Spleen (tissue), 11 donors: ENCODE data around the gene MRPL37. TPM values are rescaled to one million over a fixed set of nuclear protein-coding genes. Genes with fewer than 3 reads are reported as not detected.
A peak's percentile ranks its signal among the peaks of the same experiment; 100 is the strongest.
"Not testable (repeated sequence)": the region's sequence is repeated elsewhere in the genome, so short reads cannot be mapped to it uniquely, and the experiment has no call there.

Experiments
- DNase-seq: peaks from one replicate; pipeline ENCODE4 v3.0.0-alpha.2; 2020
- H3K27ac ChIP-seq, 8 donors: fragments of 200-600 bp; sonication (generic) in 7 of 8; 1 replicate in 4 of 8; 2 replicates in 4 of 8; pipeline versions ENCODE4 v1.5.0 to v1.8.0; 2016 to 2021; ENCODE audit warnings: inconsistent platforms in 4 of 8, mild to moderate bottlenecking in 4 of 8, moderate library complexity in 1 of 8
- H3K27me3 ChIP-seq, 7 donors: fragments of 200-600 bp; sonication (generic) in 6 of 7; replicated peaks in 1 of 7; 1 replicate in 4 of 7; 2 replicates in 3 of 7; pipeline versions ENCODE4 v1.5.0 to v1.8.0; 2016 to 2021; ENCODE audit warnings: inconsistent platforms in 3 of 7, mild to moderate bottlenecking in 1 of 7
- H3K36me3 ChIP-seq, 6 donors: fragments of 200-600 bp; sonication (generic) in 5 of 6; 1 replicate in 4 of 6; 2 replicates in 2 of 6; pipeline versions ENCODE4 v1.5.0 to v1.8.0; 2016 to 2021; ENCODE audit warnings: inconsistent platforms in 2 of 6
- H3K4me1 ChIP-seq, 6 donors: fragments of 200-600 bp; sonication (generic) in 5 of 6; 1 replicate in 3 of 6; 2 replicates in 3 of 6; pipeline versions ENCODE4 v1.5.0 to v1.8.0; 2016 to 2021; ENCODE audit warnings: inconsistent platforms in 3 of 6
- H3K4me3 ChIP-seq, 8 donors: fragments of 200-600 bp; sonication (generic) in 7 of 8; 1 replicate in 4 of 8; 2 replicates in 4 of 8; pipeline versions ENCODE4 v1.5.0 to v1.8.0; 2016 to 2021; ENCODE audit warnings: inconsistent platforms in 4 of 8, mild to moderate bottlenecking in 4 of 8, moderate library complexity in 2 of 8
- H3K9me3 ChIP-seq, 8 donors: fragments of 200-600 bp; sonication (generic) in 7 of 8; 1 replicate in 4 of 8; 2 replicates in 4 of 8; pipeline versions ENCODE4 v1.5.0 to v1.8.0; 2016 to 2021; ENCODE audit warnings: inconsistent platforms in 4 of 8
- POLR2A ChIP-seq, 3 donors: fragments of 450-650 bp; IDR thresholded peaks; one replicate each; pipeline ENCODE4 v1.5.1; 2017; ENCODE audit warnings: antibody characterized with exemption in 3 of 3, mild to moderate bottlenecking in 1 of 3
- POLR2AphosphoS5 ChIP-seq, 3 donors: sonication (generic); formaldehyde crosslinking; IDR thresholded peaks; one replicate each; pipeline ENCODE4 v1.5.1; 2017; ENCODE audit warnings: antibody characterized with exemption in 3 of 3
- WGBS, 5 donors: extraction: QIAGEN DNeasy Blood & Tissue Kit in 3 of 5; methylation state at CpG; one replicate each; pipeline versions ENCODE4 v1.1.5 to v1.1.7; 2013 to 2018; 5-methylcytosine and 5-hydroxymethylcytosine counted together
- intact Hi-C: fragments of 100-400 bp; cut with DNase I; formaldehyde crosslinking; loops from one replicate; pipeline ENCODE4 v1.15.0; 2023; ENCODE audit warnings: low total_unique reads
- polyA plus RNA-seq, 3 donors: library from polyadenylated mRNA; stranded (reverse); fragments of 200-250 nt; gene quantifications; one replicate each; pipeline ENCODE4 v1.2.1, GENCODE V29; 2013
- total RNA-seq, 7 donors: library from RNA; depleted of rRNA in 3 of 7; stranded (reverse); fragments of >200 nt in 3 of 7; fragmentation: NEBNext Ultra II Directional in 4 of 7; extraction: Animal tissue kit (Norgen Biotek cat#: 25700) in 4 of 7; gene quantifications; one replicate each; pipeline versions ENCODE4 v1.1.0 to v1.2.1, GENCODE V29; 2016 to 2021
- TF ChIP-seq, protein P1 (sequence below), 11 experiments: fragments of 200-600 bp in 7 of 11; fragments of 450-650 bp in 4 of 11; sonication (generic) in 4 of 11; IDR thresholded peaks in 8 of 11; conservative IDR thresholded peaks in 3 of 11; 1 replicate in 7 of 11; 2 replicates in 4 of 11; pipeline versions ENCODE4 v1.4.0 to v1.8.0; 2016 to 2021; ENCODE audit warnings: antibody characterized with exemption in 11 of 11, inconsistent platforms in 4 of 11, mild to moderate bottlenecking in 1 of 11
- donor health status: healthy with polysubstance abuse.
- donor health status: DM: no; HTN: no; CAD: no; lungs with moderate emphysema.
- donor health status: DM: no; HTN: no; CAD: no.
- donor health status: Bipolar disorder and iron deficiency.
- donor health status: healthy.
- donor health status: DM: no; HTN: no; CAD: no.
- donor health status: DM: yes; HTN: yes; CAD: no.

Gene MRPL37
- total and polyA plus RNA-seq, 10 donors, result 20.4 to 55.9 (median 43.3) TPM

DNA sequence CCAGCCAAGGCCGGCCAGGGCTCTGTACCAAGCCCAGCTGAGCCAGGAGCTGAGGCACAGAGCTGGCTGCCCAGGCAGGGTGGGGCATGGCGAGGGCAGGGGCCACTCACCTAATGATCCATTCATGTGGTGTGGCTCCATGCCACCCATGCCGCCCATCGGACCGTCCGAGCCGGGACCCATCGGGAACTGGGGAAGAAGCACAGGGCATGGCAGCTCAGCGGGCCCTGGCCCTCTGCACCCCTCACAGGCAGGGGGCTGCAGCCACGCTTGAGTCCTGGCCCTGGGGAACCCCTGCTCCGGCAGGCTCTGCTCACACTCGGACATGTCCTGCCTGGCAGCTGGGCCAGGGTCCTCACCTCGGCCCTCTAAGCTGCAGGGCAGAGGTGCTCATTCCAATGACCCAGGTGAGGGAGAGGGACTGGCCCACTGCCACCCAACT is 28.7 kb downstream of the MRPL37 start:
- DNase-seq, result peak; percentile 64
- Histone ChIP-seq H3K4me3 (no peak overlapping the region), H3K9me3 (no peaks in the 10 kb centered on the region), H3K36me3 (peaks cover 0 to 61% (median 7%) of the 10 kb centered on the region in 6 donors), H3K4me1 (peaks cover 0 to 19% (median 7%) of the 10 kb centered on the region in 6 donors), H3K27me3 (no peaks in the 10 kb centered on the region), H3K27ac (no peak overlapping the region)
- intact Hi-C loops, result no loop called here
- 90 to 97% (median 95%) methylated on average over 10 to 13 of the region's 13 CpGs for WGBS, 5 donors
- TF ChIP-seq POLR2A (IDR thresholded peaks at IDR 0.05) (no peak), POLR2AphosphoS5 (IDR thresholded peaks at IDR 0.05) (peak in 1 of 3 donors; percentile 25)
- TF ChIP-seq, protein P1, sequence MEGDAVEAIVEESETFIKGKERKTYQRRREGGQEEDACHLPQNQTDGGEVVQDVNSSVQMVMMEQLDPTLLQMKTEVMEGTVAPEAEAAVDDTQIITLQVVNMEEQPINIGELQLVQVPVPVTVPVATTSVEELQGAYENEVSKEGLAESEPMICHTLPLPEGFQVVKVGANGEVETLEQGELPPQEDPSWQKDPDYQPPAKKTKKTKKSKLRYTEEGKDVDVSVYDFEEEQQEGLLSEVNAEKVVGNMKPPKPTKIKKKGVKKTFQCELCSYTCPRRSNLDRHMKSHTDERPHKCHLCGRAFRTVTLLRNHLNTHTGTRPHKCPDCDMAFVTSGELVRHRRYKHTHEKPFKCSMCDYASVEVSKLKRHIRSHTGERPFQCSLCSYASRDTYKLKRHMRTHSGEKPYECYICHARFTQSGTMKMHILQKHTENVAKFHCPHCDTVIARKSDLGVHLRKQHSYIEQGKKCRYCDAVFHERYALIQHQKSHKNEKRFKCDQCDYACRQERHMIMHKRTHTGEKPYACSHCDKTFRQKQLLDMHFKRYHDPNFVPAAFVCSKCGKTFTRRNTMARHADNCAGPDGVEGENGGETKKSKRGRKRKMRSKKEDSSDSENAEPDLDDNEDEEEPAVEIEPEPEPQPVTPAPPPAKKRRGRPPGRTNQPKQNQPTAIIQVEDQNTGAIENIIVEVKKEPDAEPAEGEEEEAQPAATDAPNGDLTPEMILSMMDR (IDR thresholded peaks at IDR 0.05 in 8 of 11, conservative IDR thresholded peaks at IDR 0.05 in 3 of 11), result no peak

DNA sequence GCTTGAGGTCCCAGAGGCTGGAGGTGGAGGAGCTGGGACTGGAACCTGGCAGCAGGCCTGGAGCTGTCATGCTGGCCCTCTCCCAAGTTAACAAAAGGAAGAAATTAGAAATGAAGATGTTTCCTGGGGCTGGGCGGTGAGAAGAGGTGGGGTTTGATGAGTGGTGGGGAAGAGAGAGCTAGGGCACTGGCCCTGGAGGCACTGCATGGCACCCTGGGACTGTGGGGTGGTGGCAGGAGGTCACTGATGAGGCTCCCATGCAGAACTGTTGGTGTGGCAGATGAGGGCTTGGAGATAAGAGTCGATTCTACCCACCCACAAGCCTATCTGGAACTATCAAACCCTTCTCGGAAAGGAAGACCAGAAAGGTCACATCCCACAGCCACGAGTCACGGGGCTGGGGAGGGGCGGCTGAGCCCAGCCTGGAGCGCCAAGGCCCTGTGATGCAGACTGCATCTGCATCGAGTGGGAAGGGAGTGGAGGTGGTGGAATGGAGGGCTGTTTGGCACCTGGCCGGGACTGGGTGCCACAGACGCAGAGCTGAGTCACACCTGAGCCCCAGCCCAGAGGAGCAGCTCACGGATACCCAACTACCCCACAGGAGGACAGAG is 29.4 kb downstream of the MRPL37 start:
- DNase-seq, result peak; percentile 63
- intact Hi-C loops, result no loop called here
- H3K27me3 ChIP-seq, result no peaks in the 10 kb centered on the region
- peak overlapping the region in 1 of 8 donors; percentile 6 for H3K27ac ChIP-seq
- H3K4me3 ChIP-seq, result no peak overlapping the region
- peaks cover 0 to 19% (median 7%) of the 10 kb centered on the region in 6 donors for H3K4me1 ChIP-seq
- WGBS, 5 donors, result 49 to 64% (median 54%) methylated on average over 10 to 11 of the region's 11 CpGs
- peaks cover 0 to 54% (median 7%) of the 10 kb centered on the region in 6 donors for H3K36me3 ChIP-seq
- no peaks in the 10 kb centered on the region for H3K9me3 ChIP-seq
- peak in 1 of 3 donors; percentile 50 for TF ChIP-seq POLR2AphosphoS5 (IDR thresholded peaks at IDR 0.05)
- TF ChIP-seq, protein P1 (IDR thresholded peaks at IDR 0.05 in 8 of 11, conservative IDR thresholded peaks at IDR 0.05 in 3 of 11), result no peak

DNA sequence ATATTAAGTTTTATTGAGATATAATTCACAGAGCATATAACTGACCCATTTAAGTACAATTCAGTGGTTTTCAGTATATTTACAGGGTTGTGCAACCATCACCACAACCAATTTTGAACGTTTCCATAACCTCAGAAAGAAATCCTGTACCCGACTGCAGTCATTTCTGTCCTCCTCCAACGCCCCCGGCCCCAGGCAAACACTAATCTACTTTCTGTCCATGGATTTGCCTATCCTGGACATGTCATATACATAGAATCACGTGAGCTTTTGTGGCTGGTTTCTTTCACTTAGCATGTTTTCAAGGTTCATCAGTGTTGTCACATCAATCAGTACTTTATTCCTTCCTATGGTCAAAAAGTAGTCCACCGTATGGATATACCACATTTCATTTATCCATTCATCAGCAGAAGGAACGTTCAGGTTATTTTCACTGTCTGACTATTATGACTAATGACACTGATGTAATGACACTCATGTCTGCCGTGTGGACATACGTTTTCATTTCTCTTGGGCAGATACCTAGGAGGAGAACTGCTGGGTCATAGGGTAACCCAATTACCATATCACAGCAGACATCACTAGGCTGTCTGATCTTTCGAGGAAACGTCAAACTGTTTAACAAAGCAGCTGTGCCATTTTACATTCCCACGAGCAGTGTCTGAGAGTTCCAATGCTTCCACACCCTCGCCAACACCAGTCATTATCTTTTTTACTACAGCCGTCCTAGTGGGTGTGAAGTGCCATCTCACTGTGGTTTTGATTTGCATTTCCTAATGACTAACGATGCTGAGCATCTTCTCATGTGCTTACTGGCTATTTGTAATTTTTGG is 30.8 kb downstream of the MRPL37 start:
- Histone ChIP-seq H3K36me3 (peaks cover 0 to 45% (median 3%) of the 10 kb centered on the region in 6 donors), H3K4me1 (peaks cover 0 to 19% (median 7%) of the 10 kb centered on the region in 6 donors), H3K4me3 (no peak overlapping the region), H3K27me3 (no peaks in the 10 kb centered on the region), H3K27ac (no peak overlapping the region), H3K9me3 (no peaks in the 10 kb centered on the region)
- peak; percentile 24 for DNase-seq
- intact Hi-C loops, result no loop called here
- TF ChIP-seq, protein P1 (IDR thresholded peaks at IDR 0.05 in 8 of 11, conservative IDR thresholded peaks at IDR 0.05 in 3 of 11), result no peak
- TF ChIP-seq POLR2A (IDR thresholded peaks at IDR 0.05), result no peak
- 46 to 71% (median 60%) methylated on average over 15 of the region's 15 CpGs for WGBS, 5 donors

DNA sequence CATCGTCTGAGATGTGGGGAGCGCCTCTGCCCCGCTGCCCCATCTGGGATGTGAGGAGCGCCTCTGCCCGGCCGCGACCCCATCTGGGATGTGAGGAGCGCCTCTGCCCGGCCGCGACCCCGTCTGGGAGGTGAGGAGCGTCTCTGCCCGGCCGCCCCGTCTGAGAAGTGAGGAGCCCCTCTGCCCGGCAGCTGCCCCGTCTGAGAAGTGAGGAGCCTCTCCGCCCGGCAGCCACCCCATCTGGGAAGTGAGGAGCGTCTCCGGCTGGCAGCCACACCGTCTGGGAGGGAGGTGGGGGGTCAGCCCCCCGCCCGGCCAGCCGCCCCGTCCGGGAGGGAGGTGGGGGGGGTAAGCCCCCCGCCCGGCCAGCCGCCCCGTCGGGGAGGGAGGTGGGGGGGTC is 33.2 kb downstream of the MRPL37 start:
- intact Hi-C loops, H3K9me3 ChIP-seq, H3K4me3 ChIP-seq, H3K27me3 ChIP-seq, H3K27ac ChIP-seq, DNase-seq: not testable (repeated sequence)
- Histone ChIP-seq H3K36me3 (peaks cover 0 to 46% (median 15%) of the 10 kb centered on the region in 6 donors), H3K4me1 (peaks cover 0 to 19% (median 7%) of the 10 kb centered on the region in 6 donors)
- 86 to 97% (median 94%) methylated on average over 10 to 33 of the region's 33 CpGs for WGBS, 5 donors
